Cerebellar nuclear complex (tissue), 1 donor: Measurements from ENCODE around the gene ANXA4.
A peak's percentile ranks its signal among the peaks of the same experiment; 100 is the strongest.
"Not testable (repeated sequence)": the region's sequence is repeated elsewhere in the genome, so short reads cannot be mapped to it uniquely, and the experiment has no call there.

Experiments
- DNase-seq, 2 experiments: peaks; one replicate each; lab custom pipeline; 2025; lab: John Stamatoyannopoulos, UW

Gene ANXA4

GRCh38 chr2:69721022-69721421, 20.9 kb upstream of the ANXA4 start:
- DNase-seq = no peak

- DNase-seq = no peak
These were observed 18.1 kb upstream of the ANXA4 start for GRCh38 chr2:69723791-69724190.

GRCh38 chr2:69724540-69725159, 17.3 kb upstream of the ANXA4 start:
- peak in 1 of 2 experiments; percentile 47 for DNase-seq

GRCh38 chr2:69725706-69726360, 16.1 kb upstream of the ANXA4 start:
- no peak for DNase-seq

- DNase-seq = no peak
These were observed 12.7 kb upstream of the ANXA4 start for GRCh38 chr2:69729266-69729665.

- no peak for DNase-seq
These were observed 12.2 kb upstream of the ANXA4 start for GRCh38 chr2:69729781-69730180.

- no peak for DNase-seq
These were observed 10.6 kb upstream of the ANXA4 start for GRCh38 chr2:69731147-69731970.

GRCh38 chr2:69733342-69734034, 8.4 kb upstream of the ANXA4 start:
- no peak for DNase-seq

- DNase-seq = no peak
These were observed 7.8 kb upstream of the ANXA4 start for GRCh38 chr2:69734035-69734611.

- DNase-seq = no peak
These were observed 6.9 kb upstream of the ANXA4 start for GRCh38 chr2:69734854-69735544.

GRCh38 chr2:69735686-69736085, 6.2 kb upstream of the ANXA4 start:
- no peak for DNase-seq

GRCh38 chr2:69738149-69738548, 3.8 kb upstream of the ANXA4 start:
- DNase-seq = not testable (repeated sequence)

- no peak for DNase-seq
These were observed 1.4 kb upstream of the ANXA4 start for GRCh38 chr2:69740502-69740951.

- DNase-seq = no peak
These were observed 732 bp upstream of the ANXA4 start for GRCh38 chr2:69741229-69741574.

- no peak for DNase-seq
These were observed 503 bp downstream of the ANXA4 start for GRCh38 chr2:69742322-69742952.

GRCh38 chr2:69743847-69744264, 1.9 kb downstream of the ANXA4 start:
- no peak for DNase-seq

- DNase-seq = no peak
These were observed 2.5 kb downstream of the ANXA4 start for GRCh38 chr2:69744456-69744855.

- no peak for DNase-seq
These were observed 3.1 kb downstream of the ANXA4 start for GRCh38 chr2:69745035-69745434.

GRCh38 chr2:69750246-69750645, 8.3 kb downstream of the ANXA4 start:
- DNase-seq = no peak

- DNase-seq = no peak
These were observed 11.9 kb downstream of the ANXA4 start for GRCh38 chr2:69753659-69754363.
